Measurements from ENCODE around the gene RUVBL1. TPM values are rescaled to one million over a fixed set of nuclear protein-coding genes. Genes with fewer than 3 reads are reported as not detected.
A peak's percentile ranks its signal among the peaks of the same experiment; 100 is the strongest.

RUVBL1 gene
- total RNA-seq, 1 experiment from 2014 or later: 115 TPM

GRCh38 chr3:128080323-128081080 lies 43.1 kb downstream of the RUVBL1 start:
- H3K9me3 ChIP-seq (ENCODE audit: insufficient read depth, low read depth): no peaks in the 10 kb centered on the region
- H4K20me1 ChIP-seq (ENCODE audit: insufficient read depth): peaks cover 5% of the 10 kb centered on the region
- no peak overlapping the region for H3K4me2 ChIP-seq
- peak in 1 of 2 experiments; percentile 54 for DNase-seq
- BruUV-seq (replicated peaks): no TSS peak
- H3K27ac ChIP-seq: no peak overlapping the region
- no peaks in the 10 kb centered on the region for H3K4me1 ChIP-seq (replicated peaks; ENCODE audit: insufficient read depth)
- H3K36me3 ChIP-seq (ENCODE audit: low read depth): peaks cover 14% of the 10 kb centered on the region
- intact Hi-C loops (cut with micrococcal nuclease; ENCODE audit: unreplicated experiment): no loop called here
- H3K79me2 ChIP-seq (ENCODE audit: low read depth): no peaks in the 10 kb centered on the region
- no peaks in the 10 kb centered on the region for H3K27me3 ChIP-seq (ENCODE audit: insufficient read depth, low read depth)
- POLR2A ChIA-PET (ENCODE audit: unreplicated experiment): no interaction called here
- no peak for TF ChIP-seq CTCF (conservative IDR thresholded peaks at IDR 0.05)
- no peak for TF ChIP-seq EZH2 (IDR thresholded peaks at IDR 0.05; ENCODE audit: low read depth)
- no peak overlapping the region for H2AFZ ChIP-seq
- peaks cover 15% of the 10 kb centered on the region; the same call in 1 of the 2 replicates for H3F3A ChIP-seq (ENCODE audit: insufficient read depth, low read depth)
- CTCF ChIA-PET: no interaction called here
- H3K9me2 ChIP-seq (ENCODE audit: insufficient read depth): no peaks in the 10 kb centered on the region
- no peak overlapping the region for H3K4me3 ChIP-seq

- intact Hi-C loops (cut with micrococcal nuclease; ENCODE audit: unreplicated experiment): no loop called here
- POLR2A ChIA-PET (ENCODE audit: unreplicated experiment): no interaction called here
- CTCF ChIA-PET: no interaction called here
- no peak for DNase-seq
- Histone ChIP-seq H3K27ac (no peak overlapping the region), H3K27me3 (ENCODE audit: insufficient read depth, low read depth) (no peaks in the 10 kb centered on the region), H3K79me2 (ENCODE audit: low read depth) (no peaks in the 10 kb centered on the region), H3K4me2 (no peak overlapping the region), H2AFZ (no peak overlapping the region), H3F3A (ENCODE audit: insufficient read depth, low read depth) (peaks cover 22% of the 10 kb centered on the region; the same call in 1 of the 2 replicates), H3K9me3 (ENCODE audit: insufficient read depth, low read depth) (no peaks in the 10 kb centered on the region), H3K4me1 (replicated peaks; ENCODE audit: insufficient read depth) (no peaks in the 10 kb centered on the region), H3K36me3 (ENCODE audit: low read depth) (peaks cover 11% of the 10 kb centered on the region), H4K20me1 (ENCODE audit: insufficient read depth) (peaks cover 5% of the 10 kb centered on the region), H3K9me2 (ENCODE audit: insufficient read depth) (no peaks in the 10 kb centered on the region), H3K4me3 (no peak overlapping the region)
- TF ChIP-seq CTCF (conservative IDR thresholded peaks at IDR 0.05): no peak
- TF ChIP-seq EZH2 (IDR thresholded peaks at IDR 0.05; ENCODE audit: low read depth): no peak
- no TSS peak for BruUV-seq (replicated peaks)
These were observed 43.8 kb downstream of the RUVBL1 start for GRCh38 chr3:128079823-128080222.

- Histone ChIP-seq H3K9me3 (ENCODE audit: insufficient read depth, low read depth) (no peaks in the 10 kb centered on the region), H3K79me2 (ENCODE audit: low read depth) (no peaks in the 10 kb centered on the region), H4K20me1 (ENCODE audit: insufficient read depth) (peaks cover 9% of the 10 kb centered on the region), H3K27me3 (ENCODE audit: insufficient read depth, low read depth) (no peaks in the 10 kb centered on the region), H3F3A (ENCODE audit: insufficient read depth, low read depth) (peaks cover 29% of the 10 kb centered on the region; the same call in 1 of the 2 replicates), H3K4me2 (no peak overlapping the region), H3K27ac (no peak overlapping the region), H3K36me3 (ENCODE audit: low read depth) (peaks cover 16% of the 10 kb centered on the region), H3K4me1 (replicated peaks; ENCODE audit: insufficient read depth) (no peaks in the 10 kb centered on the region), H3K9me2 (ENCODE audit: insufficient read depth) (no peaks in the 10 kb centered on the region), H2AFZ (no peak overlapping the region), H3K4me3 (no peak overlapping the region)
- no TSS peak for BruUV-seq (replicated peaks)
- no peak for DNase-seq
- TF ChIP-seq EZH2 (IDR thresholded peaks at IDR 0.05; ENCODE audit: low read depth) (no peak), CTCF (conservative IDR thresholded peaks at IDR 0.05) (no peak)
- intact Hi-C loops (cut with micrococcal nuclease; ENCODE audit: unreplicated experiment): no loop called here
- ChIA-PET POLR2A (ENCODE audit: unreplicated experiment) (no interaction called here), CTCF (no interaction called here)
These were observed 44.7 kb downstream of the RUVBL1 start for GRCh38 chr3:128078875-128079274.
